Hepatocyte (in vitro differentiated cells): ENCODE measurements around the gene IL24. TPM values are rescaled to one million over a fixed set of nuclear protein-coding genes. Genes with fewer than 3 reads are reported as not detected.

ENCODE experiments used
- DNase-seq: peaks from one replicate; pipeline ENCODE4 v3.0.0-alpha.2; 2016; ENCODE audit warnings: low spot score
- H2AFZ ChIP-seq: fragments of 200-600 bp; sonication (generic); 2 replicates; pipeline ENCODE4 v1.6.0; 2016; ENCODE audit warnings: antibody characterized with exemption, mild to moderate bottlenecking
- H3K27ac ChIP-seq: fragments of 200-600 bp; sonication (generic); 2 replicates; pipeline ENCODE4 v1.5.1; 2016; ENCODE audit warnings: mild to moderate bottlenecking
- H3K27me3 ChIP-seq: fragments of 200-600 bp; sonication (generic); 2 replicates; pipeline ENCODE4 v1.6.1; 2016
- H3K36me3 ChIP-seq: fragments of 200-600 bp; sonication (generic); replicated peaks from 2 replicates; pipeline ENCODE4 v1.5.1; 2016; ENCODE audit warnings: low read depth; ENCODE audit not compliant: insufficient read depth
- H3K4me1 ChIP-seq: fragments of 200-600 bp; sonication (generic); 2 replicates; pipeline ENCODE4 v1.5.1; 2016; ENCODE audit warnings: mild to moderate bottlenecking, moderate library complexity; ENCODE audit not compliant: insufficient read depth
- H3K4me2 ChIP-seq: fragments of 200-600 bp; sonication (generic); 2 replicates; pipeline ENCODE4 v1.6.0; 2016
- H3K4me3 ChIP-seq: fragments of 200-600 bp; sonication (generic); 2 replicates; pipeline ENCODE4 v1.5.1; 2016; ENCODE audit warnings: mild to moderate bottlenecking
- H3K79me2 ChIP-seq: fragments of 200-600 bp; sonication (generic); 2 replicates; pipeline ENCODE4 v1.6.0; 2017; ENCODE audit warnings: mild to moderate bottlenecking
- H3K9me2 ChIP-seq: fragments of 200-600 bp; sonication (generic); replicated peaks from 2 replicates; pipeline ENCODE4 v1.6.0; 2017; ENCODE audit warnings: mild to moderate bottlenecking; ENCODE audit not compliant: insufficient read depth
- H3K9me3 ChIP-seq: fragments of 200-600 bp; sonication (generic); 2 replicates; pipeline ENCODE4 v1.5.1; 2016; ENCODE audit warnings: low read depth, mild to moderate bottlenecking
- H4K20me1 ChIP-seq: fragments of 200-600 bp; sonication (generic); 2 replicates; pipeline ENCODE4 v1.6.0; 2016; ENCODE audit warnings: mild to moderate bottlenecking; ENCODE audit not compliant: insufficient read depth, poor library complexity, severe bottlenecking
- EZH2 ChIP-seq: fragments of 200-600 bp; sonication (generic); IDR thresholded peaks from 2 replicates; pipeline ENCODE4 v1.6.1; 2016; ENCODE audit warnings: antibody characterized with exemption, mild to moderate bottlenecking, borderline replicate concordance
- EZH2phosphoT487 ChIP-seq: fragments of 200-600 bp; sonication (generic); IDR thresholded peaks from one replicate; pipeline ENCODE4 v1.6.1; 2018; ENCODE audit warnings: antibody characterized with exemption, mild to moderate bottlenecking, low read depth, moderate library complexity; ENCODE audit not compliant: unreplicated experiment, severe bottlenecking
- WGBS: methylation state at CpG from one replicate; pipeline ENCODE4 v1.1.6; 2016; ENCODE audit warnings: low lambda C conversion rate; ENCODE audit errors: missing lambda C conversion rate; 5-methylcytosine and 5-hydroxymethylcytosine counted together
- polyA plus RNA-seq: library from polyadenylated mRNA; unstranded; fragments of >200 nt; fragmentation: Nextera tagmentation; extraction: Ambion mirVana; gene quantifications from 2 replicates; pipeline ENCODE4 v1.2.1, GENCODE V29; 2016
- total RNA-seq: library from RNA; depleted of rRNA; stranded (reverse); fragments of >200 nt; gene quantifications from 2 replicates; pipeline ENCODE4 v1.2.3, GENCODE V29; 2014
- TF ChIP-seq, protein P1 (sequence below): fragments of 200-600 bp; sonication (generic); IDR thresholded peaks from 2 replicates; pipeline ENCODE4 v1.5.1; 2016; ENCODE audit warnings: antibody characterized with exemption, mild to moderate bottlenecking; ENCODE audit not compliant: poor library complexity

Gene IL24
- total and polyA plus RNA-seq, 2 experiments from 2014 or later = not detected

DNA sequence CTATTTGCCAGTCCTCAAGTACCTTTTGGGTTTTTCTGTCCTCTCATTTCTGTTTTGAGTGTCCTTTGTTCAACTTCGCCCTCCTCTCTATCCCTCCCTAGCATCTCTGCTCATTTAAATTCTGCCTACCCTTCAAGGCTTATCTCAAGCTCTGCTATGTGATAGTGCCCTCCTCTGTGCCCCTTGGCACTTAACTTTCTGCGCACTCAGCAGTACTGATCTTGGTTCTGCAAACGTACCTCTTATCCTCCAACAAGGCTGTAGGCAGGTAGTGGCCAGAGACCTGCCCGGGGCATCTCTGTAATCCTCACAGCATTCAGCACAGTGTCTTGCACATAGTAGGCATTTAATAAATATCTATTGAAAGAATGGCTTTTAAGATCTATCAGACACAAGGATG, 37.1 kb upstream of the IL24 start:
- no peak for TF ChIP-seq EZH2phosphoT487
- TF ChIP-seq, protein P1, sequence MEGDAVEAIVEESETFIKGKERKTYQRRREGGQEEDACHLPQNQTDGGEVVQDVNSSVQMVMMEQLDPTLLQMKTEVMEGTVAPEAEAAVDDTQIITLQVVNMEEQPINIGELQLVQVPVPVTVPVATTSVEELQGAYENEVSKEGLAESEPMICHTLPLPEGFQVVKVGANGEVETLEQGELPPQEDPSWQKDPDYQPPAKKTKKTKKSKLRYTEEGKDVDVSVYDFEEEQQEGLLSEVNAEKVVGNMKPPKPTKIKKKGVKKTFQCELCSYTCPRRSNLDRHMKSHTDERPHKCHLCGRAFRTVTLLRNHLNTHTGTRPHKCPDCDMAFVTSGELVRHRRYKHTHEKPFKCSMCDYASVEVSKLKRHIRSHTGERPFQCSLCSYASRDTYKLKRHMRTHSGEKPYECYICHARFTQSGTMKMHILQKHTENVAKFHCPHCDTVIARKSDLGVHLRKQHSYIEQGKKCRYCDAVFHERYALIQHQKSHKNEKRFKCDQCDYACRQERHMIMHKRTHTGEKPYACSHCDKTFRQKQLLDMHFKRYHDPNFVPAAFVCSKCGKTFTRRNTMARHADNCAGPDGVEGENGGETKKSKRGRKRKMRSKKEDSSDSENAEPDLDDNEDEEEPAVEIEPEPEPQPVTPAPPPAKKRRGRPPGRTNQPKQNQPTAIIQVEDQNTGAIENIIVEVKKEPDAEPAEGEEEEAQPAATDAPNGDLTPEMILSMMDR = no peak
- no peak for TF ChIP-seq EZH2
- 96% methylated on average over 4 of the region's 4 CpGs for WGBS
- H3K9me2 ChIP-seq = no peaks in the 10 kb centered on the region
- H3K27me3 ChIP-seq = peaks cover 16% of the 10 kb centered on the region
- no peaks in the 10 kb centered on the region for H3K79me2 ChIP-seq
- no peaks in the 10 kb centered on the region for H3K4me1 ChIP-seq
- H2AFZ ChIP-seq = no peak overlapping the region
- H3K27ac ChIP-seq = no peak overlapping the region
- no peaks in the 10 kb centered on the region for H3K9me3 ChIP-seq
- DNase-seq = no peak
- H3K36me3 ChIP-seq = no peaks in the 10 kb centered on the region
- no peaks in the 10 kb centered on the region for H4K20me1 ChIP-seq
- H3K4me3 ChIP-seq = no peak overlapping the region
- no peak overlapping the region for H3K4me2 ChIP-seq

DNA sequence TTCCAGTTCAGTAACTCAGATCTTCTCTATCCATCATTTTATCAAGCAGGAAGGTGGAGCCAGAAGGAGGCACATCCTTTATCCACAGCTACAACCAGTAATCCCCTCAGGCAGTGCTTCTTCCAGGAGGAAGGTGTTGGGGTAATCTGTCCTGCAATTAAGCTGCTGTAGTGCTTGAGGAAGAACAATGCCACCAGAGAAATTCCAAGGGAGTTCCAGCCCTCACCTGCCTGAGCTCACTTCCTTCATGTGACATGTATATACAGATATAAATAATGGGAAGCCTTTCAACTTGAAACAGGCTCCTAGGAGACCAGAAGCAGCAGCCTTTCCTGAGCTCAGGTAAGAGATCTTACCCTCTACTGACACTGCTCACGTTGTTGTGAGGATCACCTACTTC, 34.0 kb upstream of the IL24 start:
- no peak overlapping the region for H2AFZ ChIP-seq
- H3K27ac ChIP-seq = no peak overlapping the region
- H3K79me2 ChIP-seq = no peaks in the 10 kb centered on the region
- no peak overlapping the region for H3K4me3 ChIP-seq
- no peaks in the 10 kb centered on the region for H3K9me2 ChIP-seq
- H3K9me3 ChIP-seq = no peaks in the 10 kb centered on the region
- H3K36me3 ChIP-seq = no peaks in the 10 kb centered on the region
- H3K4me1 ChIP-seq = no peaks in the 10 kb centered on the region
- TF ChIP-seq, protein P1 = no peak
- TF ChIP-seq EZH2phosphoT487 (no peak), EZH2 (no peak)
- no peak overlapping the region for H3K4me2 ChIP-seq
- H3K27me3 ChIP-seq = peaks cover 35% of the 10 kb centered on the region
- H4K20me1 ChIP-seq = no peaks in the 10 kb centered on the region
- DNase-seq = no peak
- 41% methylated on average over 1 of the region's 1 CpG for WGBS

DNA sequence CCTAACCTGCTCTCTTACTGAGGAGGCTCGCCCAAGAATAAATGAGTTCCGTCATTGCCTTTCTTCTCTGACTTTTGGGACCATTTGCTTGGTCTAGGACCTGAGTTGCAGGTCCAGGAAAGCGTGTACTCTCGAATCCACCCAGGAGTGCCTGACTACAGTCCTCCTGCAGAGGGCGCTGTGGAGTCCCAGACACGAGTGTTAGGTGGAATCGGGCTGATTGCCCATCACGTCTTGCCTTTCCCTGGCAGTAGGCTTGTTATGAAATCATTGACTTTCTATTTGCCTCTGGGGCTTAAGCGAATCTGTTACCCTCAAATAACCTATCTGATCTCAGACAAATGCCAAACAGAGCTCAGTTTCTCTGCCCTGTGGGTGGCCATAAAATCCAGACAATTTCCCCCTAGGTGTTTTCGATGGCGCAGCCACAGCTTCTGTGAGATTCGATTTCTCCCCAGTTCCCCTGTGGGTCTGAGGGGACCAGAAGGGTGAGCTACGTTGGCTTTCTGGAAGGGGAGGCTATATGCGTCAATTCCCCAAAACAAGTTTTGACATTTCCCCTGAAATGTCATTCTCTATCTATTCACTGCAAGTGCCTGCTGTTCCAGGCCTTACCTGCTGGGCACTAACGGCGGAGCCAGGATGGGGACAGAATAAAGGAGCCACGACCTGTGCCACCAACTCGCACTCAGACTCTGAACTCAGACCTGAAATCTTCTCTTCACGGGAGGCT, 32.1 kb upstream of the IL24 start, which contains the start of gene IL20:
TSS of gene IL20 (plus strand) at position 685 of the 733 bp plus-strand sequence. CDS start 230 bp downstream, outside the sequence.
- peak; percentile 73 for DNase-seq
- H3K9me2 ChIP-seq = no peaks in the 10 kb centered on the region
- no peak for TF ChIP-seq EZH2phosphoT487
- TF ChIP-seq, protein P1 = peak; percentile 59
- no peaks in the 10 kb centered on the region for H3K79me2 ChIP-seq
- no peaks in the 10 kb centered on the region for H3K36me3 ChIP-seq
- H3K4me1 ChIP-seq = no peaks in the 10 kb centered on the region
- H3K4me2 ChIP-seq = no peak within 1 kb of the TSS
- H3K27ac ChIP-seq = no peak within 1 kb of the TSS
- no peaks in the 10 kb centered on the region for H4K20me1 ChIP-seq
- H3K4me3 ChIP-seq = no peak within 1 kb of the TSS
- no peak within 1 kb of the TSS for H2AFZ ChIP-seq
- peaks cover 31% of the 10 kb centered on the region for H3K27me3 ChIP-seq
- H3K9me3 ChIP-seq = no peaks in the 10 kb centered on the region
- 54% methylated on average over 19 of the region's 19 CpGs for WGBS
